ENCODE measurements around the gene ABHD10.

ABHD10 gene

DNA sequence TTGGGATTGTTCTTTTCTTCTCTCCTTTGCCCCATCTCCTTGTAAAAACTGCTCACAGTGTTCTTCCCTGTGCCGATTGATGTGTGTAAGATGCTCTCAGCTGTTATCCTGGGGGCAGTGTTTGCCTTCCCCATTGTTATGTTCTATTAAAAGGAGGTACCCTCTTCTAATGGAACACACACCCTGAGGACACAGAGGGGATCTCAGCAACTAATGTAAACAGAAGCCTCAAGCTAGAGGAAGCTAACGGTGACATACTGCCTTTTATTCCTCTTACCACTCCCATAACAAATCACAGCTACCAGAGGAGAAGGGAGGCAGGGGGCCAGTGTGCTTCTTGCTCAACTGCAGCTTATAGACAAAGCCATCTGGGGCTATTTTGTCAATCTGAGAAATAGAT lies 22.1 kb downstream of the ABHD10 start:
- peak in 1 of 56 donors; percentile 21 for DNase-seq

- peak in 1 of 56 donors; percentile 13 for DNase-seq
These were observed 22.7 kb downstream of the ABHD10 start for GRCh38 chr3:112001526-112001925.

- peak in 6 of 56 donors; percentile 15 to 58 (median 25) for DNase-seq
These were observed 23.5 kb downstream of the ABHD10 start for GRCh38 chr3:112002096-112002971.

DNA sequence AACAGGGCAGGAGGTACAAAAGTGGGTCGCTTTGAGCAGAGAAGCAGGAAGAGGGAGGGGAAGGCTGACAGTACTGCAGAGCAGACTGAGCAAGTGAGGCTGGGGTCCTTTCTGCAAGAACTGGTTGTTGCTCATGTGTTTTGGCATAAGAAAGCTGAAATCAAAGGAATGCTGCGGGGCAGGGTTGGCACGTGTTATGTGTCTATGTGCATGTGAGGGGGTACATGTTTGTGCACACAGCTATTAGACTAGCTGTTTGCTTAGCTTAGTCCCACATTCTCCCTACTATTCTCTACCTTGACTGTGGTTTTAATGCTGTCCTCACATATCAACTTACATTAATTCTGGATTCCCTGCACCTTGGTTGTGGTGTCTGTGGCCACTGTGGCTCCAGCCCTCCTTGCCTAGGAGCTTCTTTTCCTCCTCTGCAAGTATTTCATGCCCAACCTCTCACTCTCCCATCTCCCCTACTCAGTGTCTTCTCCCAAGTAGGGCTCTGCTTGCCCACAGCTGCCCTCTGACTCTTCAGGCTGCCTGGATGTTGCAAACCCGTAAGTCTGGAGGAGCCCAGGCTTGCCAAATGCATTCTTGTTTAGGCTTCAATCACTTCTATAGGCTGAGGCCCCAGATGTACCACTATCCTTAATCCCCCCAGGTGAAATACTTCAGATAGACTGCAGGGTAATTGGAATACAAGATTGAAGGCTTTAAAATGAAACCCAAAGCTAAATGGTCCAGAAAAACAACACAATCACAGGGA lies 24.7 kb downstream of the ABHD10 start:
- DNase-seq = no peak

DNA sequence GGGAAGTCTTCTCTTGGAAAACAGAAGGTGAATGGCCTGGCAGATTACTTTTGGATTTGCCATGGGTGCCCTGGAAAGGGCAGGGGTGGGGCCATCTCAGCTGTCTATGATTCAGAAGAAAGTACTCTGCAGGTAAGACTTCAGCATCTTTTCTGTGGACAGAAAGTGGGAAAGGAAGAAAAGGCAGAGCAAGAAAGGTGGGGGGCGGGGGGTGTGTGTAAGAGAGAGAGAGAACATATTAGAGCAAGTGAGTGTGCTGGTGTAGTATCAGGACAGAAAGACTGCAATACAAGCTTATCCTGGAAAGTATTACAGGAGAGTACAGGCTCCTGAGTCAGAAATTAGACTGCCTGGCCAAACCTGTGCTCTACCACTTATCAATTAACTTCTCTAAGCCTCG lies 25.4 kb downstream of the ABHD10 start:
- no peak for DNase-seq

- DNase-seq = no peak
These were observed 25.8 kb downstream of the ABHD10 start for GRCh38 chr3:112004669-112005068.

- DNase-seq = no peak
These were observed 26.4 kb downstream of the ABHD10 start for GRCh38 chr3:112005091-112005672.

DNA sequence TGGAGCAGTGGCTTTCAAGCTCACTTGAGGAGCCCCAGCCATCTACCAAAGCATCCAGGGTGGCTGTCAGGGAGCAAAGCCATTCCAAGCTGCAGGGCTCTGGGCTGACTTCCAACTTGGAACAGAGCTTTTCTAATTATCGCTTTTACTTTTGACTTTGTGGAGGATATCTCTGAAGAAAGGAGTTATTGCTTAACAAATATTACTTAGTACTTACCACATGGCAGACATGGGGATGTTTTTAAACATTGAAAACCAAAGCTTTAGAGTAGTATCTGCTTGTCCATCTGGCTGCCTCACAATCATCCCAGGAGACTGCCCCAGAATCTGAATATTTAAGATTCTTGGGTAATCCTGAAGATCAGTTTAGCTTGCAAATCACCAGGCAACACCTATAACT lies 28.8 kb downstream of the ABHD10 start:
- DNase-seq = no peak

DNA sequence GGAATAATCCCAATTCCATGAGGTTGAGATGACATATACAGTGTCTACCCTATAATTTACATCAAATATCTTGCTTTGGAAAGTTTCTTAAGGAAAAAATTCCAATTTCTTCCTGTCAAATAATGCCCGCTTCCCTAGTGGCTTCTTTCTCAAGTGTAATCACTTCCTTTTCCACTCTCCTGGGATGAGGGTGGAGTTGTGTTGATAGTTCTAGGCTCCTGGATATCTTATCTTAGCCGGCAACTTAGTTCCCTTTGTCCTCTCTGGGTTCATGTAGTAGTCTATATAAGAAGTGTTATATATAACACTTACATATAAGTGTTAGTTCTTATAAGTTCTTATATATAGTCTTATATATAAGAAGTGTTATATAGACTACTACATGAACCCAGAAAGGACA lies 30.8 kb downstream of the ABHD10 start:
- DNase-seq = no peak

DNA sequence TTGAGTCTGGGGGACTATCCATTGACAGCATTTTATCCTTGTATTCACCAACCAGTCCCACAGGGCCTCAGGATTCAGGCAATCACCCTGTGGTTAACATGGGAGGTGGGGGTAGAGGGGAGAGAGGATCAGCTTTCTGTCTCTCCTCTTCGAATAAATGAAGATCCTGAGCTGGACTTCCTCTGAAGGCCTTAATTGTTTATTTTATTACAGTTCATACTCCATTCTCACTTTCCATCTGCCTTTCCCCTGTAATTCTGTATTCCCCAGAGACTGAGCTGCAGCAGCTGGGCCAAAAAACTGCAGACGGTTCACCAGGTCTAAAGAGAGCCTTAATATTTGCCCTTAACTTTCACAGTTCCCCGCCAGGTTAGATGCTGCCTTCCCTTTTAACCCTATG lies 31.8 kb downstream of the ABHD10 start:
- no peak for DNase-seq

DNA sequence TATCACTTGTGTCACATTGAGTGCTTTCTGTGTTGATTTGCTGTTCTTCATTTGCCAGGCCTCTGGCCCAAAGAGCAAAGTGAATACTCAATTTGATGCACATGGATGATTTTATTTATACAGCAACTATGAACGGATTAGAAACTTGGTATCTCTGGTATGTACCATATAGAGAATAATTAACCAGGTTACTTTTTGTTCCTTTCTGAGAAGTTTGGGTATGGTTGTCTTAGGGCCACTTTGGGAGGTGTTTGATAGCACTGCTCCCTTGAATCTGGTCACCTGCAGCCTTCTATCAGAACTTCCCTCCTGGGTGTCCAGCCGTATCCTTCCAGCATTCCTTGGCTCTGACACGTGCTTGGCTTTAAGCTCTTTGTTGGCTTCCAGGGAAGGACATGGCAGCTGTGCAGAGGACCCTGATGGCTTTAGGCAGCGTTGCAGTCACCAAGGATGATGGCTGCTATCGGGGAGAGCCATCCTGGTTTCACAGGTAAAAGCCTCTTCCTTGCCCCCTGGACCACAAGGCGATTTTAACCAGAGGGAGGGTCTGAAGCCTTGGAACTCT lies 32.6 kb downstream of the ABHD10 start:
- DNase-seq = no peak

GRCh38 chr3:112012205-112012992 lies 33.6 kb downstream of the ABHD10 start:
- DNase-seq = no peak

DNA sequence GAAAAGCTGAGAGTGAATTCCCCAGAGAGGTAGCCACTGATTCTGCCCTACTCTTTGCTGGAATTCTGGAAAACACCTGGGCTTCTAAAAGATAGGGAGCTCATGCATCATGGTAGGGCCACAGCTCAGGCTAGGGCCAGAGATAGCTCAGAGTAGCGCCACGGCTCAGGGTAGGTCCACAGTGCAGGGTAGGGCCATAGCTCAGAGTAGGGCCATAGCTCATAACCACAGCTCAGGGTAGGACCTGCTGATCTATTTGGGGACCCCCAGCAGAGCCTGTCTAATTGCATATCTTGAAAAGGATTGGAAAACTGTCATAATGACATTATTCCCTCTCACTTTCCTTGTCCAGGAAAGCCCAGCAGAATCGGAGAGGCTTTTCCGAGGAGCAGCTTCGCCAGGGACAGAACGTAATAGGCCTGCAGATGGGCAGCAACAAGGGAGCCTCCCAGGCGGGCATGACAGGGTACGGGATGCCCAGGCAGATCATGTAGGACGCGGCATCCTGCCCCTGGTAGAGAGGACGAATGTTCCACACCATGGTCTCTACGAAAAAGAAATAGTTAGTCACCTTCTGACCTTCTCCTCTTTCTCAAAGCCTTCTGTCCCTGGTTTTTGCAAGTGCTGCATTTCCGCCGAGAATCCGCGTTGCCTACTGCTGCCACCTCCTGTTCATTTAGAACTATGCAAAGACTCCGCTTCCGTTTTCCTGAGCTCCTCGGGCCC lies 34.4 kb downstream of the ABHD10 start:
- peak in 42 of 56 donors; percentile 6 to 71 (median 41) for DNase-seq

- no peak for DNase-seq
These were observed 34.9 kb downstream of the ABHD10 start for GRCh38 chr3:112013784-112014143.

DNA sequence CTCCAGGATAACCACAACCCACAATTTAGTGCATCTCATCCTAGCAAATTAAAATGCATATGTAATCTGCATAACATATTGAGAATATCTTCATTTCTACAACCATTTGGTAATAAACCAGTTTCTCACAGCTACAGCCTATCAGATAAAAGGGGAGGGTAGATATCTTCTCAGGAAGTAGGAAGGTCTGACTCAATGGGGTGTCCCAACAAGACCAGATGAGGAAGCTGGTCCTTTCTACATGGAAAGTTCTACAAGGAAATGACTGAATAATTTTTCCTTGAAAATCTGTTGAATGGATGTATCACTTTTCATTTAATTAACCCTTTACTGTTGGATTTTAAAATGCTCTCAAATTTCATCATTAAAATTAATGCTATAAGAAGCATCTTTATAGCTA lies 38.3 kb downstream of the ABHD10 start:
- no peak for DNase-seq

DNA sequence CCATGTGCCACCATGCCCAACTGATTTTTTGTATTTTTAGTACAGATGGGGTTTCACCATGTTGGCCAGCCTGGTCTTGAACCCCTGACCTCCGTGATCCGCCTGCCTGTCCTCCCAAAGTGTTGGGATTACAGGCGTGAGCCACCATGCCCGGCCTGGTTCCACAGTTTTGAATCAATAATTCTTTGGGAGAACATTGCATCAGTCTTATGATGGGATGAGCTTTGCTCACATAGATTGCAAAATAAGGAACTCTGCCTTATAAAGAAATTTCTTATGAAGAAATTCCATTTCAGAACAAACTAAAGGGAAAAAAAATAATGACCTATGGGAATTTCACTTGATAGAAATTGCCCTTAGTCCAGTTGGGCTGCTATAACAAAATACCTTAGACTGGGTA lies 39.9 kb downstream of the ABHD10 start:
- DNase-seq = no peak

DNA sequence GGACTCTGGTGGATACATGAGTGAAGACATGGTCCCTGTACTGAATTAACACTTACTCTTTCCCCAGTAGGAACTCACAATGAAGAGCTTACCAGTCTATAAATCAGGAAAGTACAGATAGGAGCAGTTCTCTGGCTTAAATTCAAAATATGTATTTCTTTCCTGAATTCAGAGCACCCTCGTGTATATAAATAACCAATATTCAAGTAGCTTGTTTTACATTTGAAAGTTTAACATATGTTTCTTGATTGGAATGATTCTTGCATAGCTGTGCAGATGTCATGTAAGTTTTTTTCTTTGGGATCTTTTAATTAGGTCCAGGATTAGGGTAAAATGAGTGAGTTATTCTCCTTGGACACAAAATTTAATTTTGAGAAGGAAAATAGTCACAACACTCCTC lies 40.9 kb downstream of the ABHD10 start:
- no peak for DNase-seq

- no peak for DNase-seq
These were observed 41.9 kb downstream of the ABHD10 start for GRCh38 chr3:112020674-112021085.

GRCh38 chr3:112027142-112027541 lies 48.3 kb downstream of the ABHD10 start:
- DNase-seq = no peak

DNA sequence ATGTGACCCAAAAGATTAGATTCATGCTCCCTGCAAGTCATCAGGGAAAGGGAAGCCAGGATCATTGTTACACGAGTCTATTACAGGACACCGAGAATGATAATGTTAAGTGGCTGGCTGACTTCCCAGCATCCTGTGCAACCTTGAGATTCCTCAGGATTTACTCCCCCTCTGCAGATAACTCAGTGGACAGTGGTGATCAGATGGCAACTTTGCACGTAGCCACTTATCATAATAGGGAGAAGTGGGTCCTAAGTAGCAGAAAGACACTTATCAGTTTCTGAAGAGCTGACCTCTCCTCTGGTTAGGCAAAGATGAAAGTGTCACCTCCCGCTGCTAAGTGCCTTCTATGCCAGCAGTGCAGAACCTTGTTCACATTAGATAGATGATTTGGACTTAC lies 49.0 kb downstream of the ABHD10 start:
- no peak for DNase-seq
